Upper lobe of right lung (tissue), 1 donor: Measurements from ENCODE around the gene ADAMTSL5. TPM values are rescaled to one million over a fixed set of nuclear protein-coding genes. Genes with fewer than 3 reads are reported as not detected.
"Not testable (repeated sequence)": the region's sequence is repeated elsewhere in the genome, so short reads cannot be mapped to it uniquely, and the experiment has no call there.

ENCODE experiments used
- ATAC-seq: fragments of 200-7000 bp; cut with Tn5 transposase; one replicate; pipeline ENCODE4 v1.9.1; 2020; ENCODE audit warnings: mild to moderate bottlenecking, moderate library complexity
- DNase-seq: peaks from one replicate; pipeline ENCODE4 v3.0.0-alpha.2; 2020
- H3K27ac ChIP-seq: fragments of 200-600 bp; one replicate; pipeline ENCODE4 v1.8.0; 2022
- H3K27me3 ChIP-seq: fragments of 200-600 bp; one replicate; pipeline ENCODE4 v1.8.0; 2022; ENCODE audit warnings: mild to moderate bottlenecking
- H3K36me3 ChIP-seq: fragments of 200-600 bp; one replicate; pipeline ENCODE4 v1.8.0; 2022
- H3K4me1 ChIP-seq: fragments of 200-600 bp; one replicate; pipeline ENCODE4 v1.8.0; 2022
- H3K4me3 ChIP-seq: fragments of 200-600 bp; one replicate; pipeline ENCODE4 v1.8.0; 2022; ENCODE audit warnings: mild to moderate bottlenecking
- H3K9me3 ChIP-seq: fragments of 200-600 bp; one replicate; pipeline ENCODE4 v1.8.0; 2022
- intact Hi-C: fragments of 100-400 bp; cut with DNase I; formaldehyde crosslinking; loops from one replicate; pipeline ENCODE4 v1.11.0; 2022
- total RNA-seq: library from RNA; stranded (reverse); fragmentation: NEBNext Ultra II Directional; extraction: Animal tissue kit (Norgen Biotek cat#: 25700); gene quantifications from one replicate; pipeline ENCODE4 v1.2.1, GENCODE V29; 2021
- TF ChIP-seq, protein P1 (sequence below): fragments of 200-600 bp; IDR thresholded peaks from one replicate; pipeline ENCODE4 v1.8.0; 2022; ENCODE audit warnings: antibody characterized with exemption
- donor health status: DM: no; HTN: yes; CAD: no; lungs with severe emphysema.

ADAMTSL5 gene
- total RNA-seq, 1 donor from 2014 or later, result 4.8 TPM

DNA sequence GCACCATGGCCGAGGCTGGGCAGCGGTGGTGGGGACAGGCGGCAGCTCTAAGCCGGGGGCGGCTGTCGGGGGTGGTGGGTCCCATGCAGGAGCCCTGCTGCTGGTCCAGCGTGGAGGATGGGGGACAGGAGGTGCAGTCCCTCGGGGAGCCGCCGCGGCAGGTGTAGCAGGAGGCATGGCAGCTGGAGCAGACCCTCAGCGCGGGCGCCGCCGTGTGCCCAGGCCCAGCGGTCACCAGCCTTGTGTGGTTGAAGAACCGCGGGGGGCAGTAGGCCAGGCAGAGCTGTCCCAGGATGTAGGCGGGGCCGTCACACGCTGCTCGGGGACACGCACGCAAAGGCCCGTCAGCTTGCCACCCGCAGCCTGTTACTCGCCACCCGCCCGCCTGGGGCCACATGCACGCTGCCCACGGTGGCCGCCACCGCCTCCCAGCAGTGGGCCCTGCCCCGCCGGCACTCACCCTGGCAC lies 30.9 kb downstream of the ADAMTSL5 start:
- Histone ChIP-seq H3K9me3 (no peaks in the 10 kb centered on the region), H3K36me3 (no peaks in the 10 kb centered on the region), H3K4me1 (peaks cover 11% of the 10 kb centered on the region), H3K27ac (no peak overlapping the region), H3K4me3 (no peak overlapping the region), H3K27me3 (no peaks in the 10 kb centered on the region)
- TF ChIP-seq, protein P1, sequence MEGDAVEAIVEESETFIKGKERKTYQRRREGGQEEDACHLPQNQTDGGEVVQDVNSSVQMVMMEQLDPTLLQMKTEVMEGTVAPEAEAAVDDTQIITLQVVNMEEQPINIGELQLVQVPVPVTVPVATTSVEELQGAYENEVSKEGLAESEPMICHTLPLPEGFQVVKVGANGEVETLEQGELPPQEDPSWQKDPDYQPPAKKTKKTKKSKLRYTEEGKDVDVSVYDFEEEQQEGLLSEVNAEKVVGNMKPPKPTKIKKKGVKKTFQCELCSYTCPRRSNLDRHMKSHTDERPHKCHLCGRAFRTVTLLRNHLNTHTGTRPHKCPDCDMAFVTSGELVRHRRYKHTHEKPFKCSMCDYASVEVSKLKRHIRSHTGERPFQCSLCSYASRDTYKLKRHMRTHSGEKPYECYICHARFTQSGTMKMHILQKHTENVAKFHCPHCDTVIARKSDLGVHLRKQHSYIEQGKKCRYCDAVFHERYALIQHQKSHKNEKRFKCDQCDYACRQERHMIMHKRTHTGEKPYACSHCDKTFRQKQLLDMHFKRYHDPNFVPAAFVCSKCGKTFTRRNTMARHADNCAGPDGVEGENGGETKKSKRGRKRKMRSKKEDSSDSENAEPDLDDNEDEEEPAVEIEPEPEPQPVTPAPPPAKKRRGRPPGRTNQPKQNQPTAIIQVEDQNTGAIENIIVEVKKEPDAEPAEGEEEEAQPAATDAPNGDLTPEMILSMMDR, result no peak
- ATAC-seq, result no peak
- intact Hi-C loops, result no loop called here
- DNase-seq, result peak; percentile 65

DNA sequence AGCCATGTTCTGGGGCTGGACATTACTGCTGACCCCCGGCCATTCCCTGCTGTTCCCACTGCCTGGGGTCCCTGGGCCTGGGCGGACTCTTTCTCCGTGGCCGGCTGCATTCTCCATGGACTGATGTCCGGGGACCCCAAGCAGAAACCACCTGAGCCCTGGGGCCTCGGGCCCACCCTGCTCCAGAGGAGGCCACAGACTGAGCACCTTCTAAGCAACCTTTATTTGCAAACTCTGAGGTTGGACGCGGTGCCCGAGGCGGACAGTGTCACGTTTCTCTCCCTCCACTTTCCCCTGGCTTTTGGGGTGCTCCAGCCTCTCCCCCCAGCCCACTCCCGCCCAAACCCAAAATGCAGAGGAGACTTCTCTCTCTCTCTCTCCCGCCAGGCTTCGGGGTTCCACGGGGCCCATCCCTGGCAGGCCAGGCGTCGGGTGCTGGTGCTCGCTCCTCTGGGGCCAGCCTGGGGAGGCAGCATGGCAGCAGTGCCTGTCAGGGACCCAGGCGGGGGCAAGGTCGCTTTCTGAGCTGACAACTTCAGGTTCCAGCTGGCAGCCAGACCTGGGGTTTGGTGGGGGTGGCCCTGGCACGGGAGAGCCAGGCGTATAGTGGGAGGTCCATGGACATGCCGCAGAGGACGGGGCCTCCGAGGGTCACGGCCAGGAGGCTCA lies 31.5 kb downstream of the ADAMTSL5 start:
- Histone ChIP-seq H3K4me1 (peaks cover 11% of the 10 kb centered on the region), H3K9me3 (no peaks in the 10 kb centered on the region), H3K36me3 (no peaks in the 10 kb centered on the region), H3K27me3 (no peaks in the 10 kb centered on the region), H3K4me3 (no peak overlapping the region), H3K27ac (no peak overlapping the region)
- TF ChIP-seq, protein P1, result no peak
- DNase-seq (no peak), ATAC-seq (no peak)
- intact Hi-C loops, result no loop called here

DNA sequence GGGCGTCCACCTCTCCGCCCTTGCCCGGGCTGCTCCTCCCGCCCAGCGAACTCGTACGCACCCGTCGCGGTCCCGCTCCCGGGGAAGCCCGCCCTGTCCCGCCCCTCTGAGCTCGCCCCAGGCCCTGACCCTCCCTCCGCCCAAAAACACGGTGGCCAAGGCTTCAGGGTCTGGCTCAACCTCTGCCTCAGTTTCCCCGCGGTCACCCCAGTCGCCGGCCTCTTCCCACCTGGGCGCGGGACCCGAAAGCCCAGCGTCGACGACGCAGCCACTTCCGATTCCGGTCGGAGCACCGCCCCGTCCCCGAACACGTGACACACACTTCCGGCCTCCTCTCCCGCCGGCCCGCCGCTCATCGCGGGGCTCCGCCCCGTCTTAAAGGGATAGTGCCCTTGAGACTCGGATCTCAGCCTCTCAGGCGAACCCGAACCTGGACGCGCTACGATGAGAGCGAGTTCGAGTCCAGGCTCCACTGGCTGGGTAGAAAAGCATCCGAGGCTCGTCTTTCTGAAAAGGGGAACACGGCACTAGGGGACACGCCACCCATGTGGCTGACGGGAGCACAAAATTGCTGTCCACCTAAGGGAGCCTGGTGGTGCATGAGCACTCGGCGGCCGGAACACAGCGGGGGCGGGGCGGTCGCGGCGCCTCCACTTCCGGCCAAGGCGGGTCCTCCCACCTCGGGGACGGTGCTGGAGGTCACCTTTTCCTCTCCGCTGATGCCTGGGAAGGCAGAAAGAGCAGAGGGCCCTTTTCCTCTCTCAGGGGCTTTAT lies 33.7 kb downstream of the ADAMTSL5 start, which contains the start of gene C19orf25:
TSS of gene C19orf25 (minus strand) at position 282 of the 774 bp plus-strand sequence. CDS start 312 bp downstream, outside the sequence.
- TF ChIP-seq, protein P1, result no peak
- H3K27ac ChIP-seq, result peak within 1 kb of the TSS; percentile 80
- DNase-seq (peak; percentile 98), ATAC-seq (peak; percentile 96)
- H3K36me3 ChIP-seq, result no peaks in the 10 kb centered on the region
- H3K9me3 ChIP-seq, result no peaks in the 10 kb centered on the region
- peaks cover 11% of the 10 kb centered on the region for H3K4me1 ChIP-seq
- no peaks in the 10 kb centered on the region for H3K27me3 ChIP-seq
- peak within 1 kb of the TSS; percentile 97 for H3K4me3 ChIP-seq
- intact Hi-C loops, result no loop called here

DNA sequence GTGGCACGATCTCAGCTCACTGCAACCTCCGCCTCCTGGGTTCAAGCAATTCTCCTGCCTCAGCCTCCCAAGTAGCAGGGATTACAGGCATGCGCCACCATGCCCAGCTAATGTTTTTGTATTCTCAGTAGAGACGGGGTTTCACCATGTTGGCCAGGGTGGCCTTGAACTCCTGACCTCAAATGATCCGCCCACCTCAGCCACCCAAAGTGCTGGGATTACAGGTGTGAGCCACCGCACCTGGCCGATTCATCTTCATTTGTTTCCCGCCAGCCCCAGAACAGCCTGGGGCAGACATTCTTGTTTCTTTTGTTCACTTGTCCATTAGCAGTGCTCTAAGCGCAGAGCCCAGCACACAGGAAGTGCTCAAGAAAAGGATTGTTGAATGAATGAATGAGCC lies 35.8 kb downstream of the ADAMTSL5 start:
- ATAC-seq, H3K9me3 ChIP-seq, intact Hi-C loops, H3K36me3 ChIP-seq, H3K27ac ChIP-seq, H3K4me3 ChIP-seq, DNase-seq: not testable (repeated sequence)
- Histone ChIP-seq H3K4me1 (peaks cover 11% of the 10 kb centered on the region), H3K27me3 (peaks cover 18% of the 10 kb centered on the region)

DNA sequence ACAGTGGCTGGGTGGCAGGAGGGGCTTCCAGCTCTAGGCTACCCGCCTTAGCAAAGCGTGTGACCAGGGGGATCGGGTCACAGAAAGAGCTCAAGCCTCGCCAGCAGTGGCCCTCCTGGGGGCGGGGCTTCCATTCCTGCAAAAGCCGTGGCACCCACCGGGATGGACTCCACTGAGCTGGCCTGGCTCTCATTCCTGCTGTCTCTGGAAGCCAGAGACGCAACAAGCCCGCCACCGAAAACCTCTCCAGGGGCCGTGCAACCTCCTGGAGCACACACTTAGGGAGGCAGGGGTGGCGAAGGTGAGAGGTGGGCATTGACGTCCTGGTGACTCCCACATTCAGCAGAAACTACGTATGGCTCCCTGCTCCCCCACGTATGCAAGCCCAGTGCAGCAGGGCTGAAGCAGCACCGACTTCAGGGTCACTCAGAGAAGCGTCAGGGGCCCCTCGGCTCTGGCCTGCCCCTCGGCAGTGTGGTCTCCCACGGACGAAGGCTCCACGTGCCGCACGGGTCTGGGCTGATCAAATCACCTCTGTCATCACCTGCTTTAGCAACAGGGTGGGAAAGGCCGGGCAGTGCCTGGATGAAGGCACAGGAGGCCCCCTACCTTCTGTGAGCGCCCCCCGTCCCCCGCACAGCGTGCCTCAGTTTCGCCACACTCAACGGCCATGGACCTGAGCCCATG lies 36.9 kb downstream of the ADAMTSL5 start:
- Histone ChIP-seq H3K4me3 (no peak overlapping the region), H3K27me3 (peaks cover 30% of the 10 kb centered on the region), H3K36me3 (no peaks in the 10 kb centered on the region), H3K4me1 (peaks cover 17% of the 10 kb centered on the region), H3K9me3 (no peaks in the 10 kb centered on the region), H3K27ac (no peak overlapping the region)
- TF ChIP-seq, protein P1, result no peak
- no peak for DNase-seq
- intact Hi-C loops, result no loop called here
- no peak for ATAC-seq
